HG03280 (cell line): ENCODE data around the gene SMIM38.

ENCODE experiments used
- ATAC-seq: cut with Tn5 transposase; IDR thresholded peaks from one replicate; pipeline ENCODE4 v1.9.1; 2021; ENCODE audit warnings: mild to moderate bottlenecking, moderate library complexity; ENCODE audit not compliant: unreplicated experiment

Gene SMIM38

GRCh38 chr11:69157822-69158231 is 2.1 kb downstream of the SMIM38 start:
- ATAC-seq = no peak

GRCh38 chr11:69158301-69159149 is 2.8 kb downstream of the SMIM38 start:
- ATAC-seq = no peak

GRCh38 chr11:69159150-69159852 is 3.6 kb downstream of the SMIM38 start:
- no peak for ATAC-seq

- ATAC-seq = no peak
Observed at GRCh38 chr11:69160296-69161116, 4.8 kb downstream of the SMIM38 start.

GRCh38 chr11:69161117-69161407 is 5.3 kb downstream of the SMIM38 start:
- ATAC-seq = no peak

GRCh38 chr11:69162505-69162904 is 6.8 kb downstream of the SMIM38 start:
- ATAC-seq = no peak

GRCh38 chr11:69163842-69164241 is 8.1 kb downstream of the SMIM38 start:
- ATAC-seq = no peak

GRCh38 chr11:69164824-69165223 is 9.1 kb downstream of the SMIM38 start:
- no peak for ATAC-seq

GRCh38 chr11:69165775-69166174 is 10.0 kb downstream of the SMIM38 start:
- no peak for ATAC-seq

- peak; percentile 89 for ATAC-seq
Observed at GRCh38 chr11:69166218-69167115, 10.7 kb downstream of the SMIM38 start.

GRCh38 chr11:69167130-69167915 is 11.6 kb downstream of the SMIM38 start:
- ATAC-seq = peak; percentile 16

- ATAC-seq = no peak
Observed at GRCh38 chr11:69167916-69168691, 12.4 kb downstream of the SMIM38 start.

GRCh38 chr11:69169479-69169878 is 13.7 kb downstream of the SMIM38 start:
- no peak for ATAC-seq

GRCh38 chr11:69170704-69171103 is 15.0 kb downstream of the SMIM38 start:
- no peak for ATAC-seq

- ATAC-seq = no peak
Observed at GRCh38 chr11:69171476-69172240, 15.9 kb downstream of the SMIM38 start.

GRCh38 chr11:69172674-69173073 is 16.9 kb downstream of the SMIM38 start:
- ATAC-seq = no peak

GRCh38 chr11:69173331-69173730 is 17.6 kb downstream of the SMIM38 start:
- no peak for ATAC-seq

GRCh38 chr11:69173925-69174581 is 18.3 kb downstream of the SMIM38 start:
- no peak for ATAC-seq
